Peyer's patch (tissue), 4 donors: ENCODE data around the gene NCKAP5.

Experiments used
- POLR2A ChIP-seq, 2 donors: fragments of 450-650 bp; IDR thresholded peaks; one replicate each; pipeline ENCODE4 v1.5.1; 2017; ENCODE audit warnings: antibody characterized with exemption in 2 of 2, mild to moderate bottlenecking in 2 of 2, moderate library complexity in 2 of 2
- TF ChIP-seq, protein P1 (sequence below), 6 experiments: fragments of 450-650 bp in 4 of 6; fragments of 200-600 bp in 2 of 6; sonication (generic) in 1 of 6; IDR thresholded peaks; one replicate each; pipeline ENCODE4 v1.5.1; 2017 to 2019; ENCODE audit warnings: antibody characterized with exemption in 6 of 6, mild to moderate bottlenecking in 3 of 6, moderate library complexity in 1 of 6

DNA sequence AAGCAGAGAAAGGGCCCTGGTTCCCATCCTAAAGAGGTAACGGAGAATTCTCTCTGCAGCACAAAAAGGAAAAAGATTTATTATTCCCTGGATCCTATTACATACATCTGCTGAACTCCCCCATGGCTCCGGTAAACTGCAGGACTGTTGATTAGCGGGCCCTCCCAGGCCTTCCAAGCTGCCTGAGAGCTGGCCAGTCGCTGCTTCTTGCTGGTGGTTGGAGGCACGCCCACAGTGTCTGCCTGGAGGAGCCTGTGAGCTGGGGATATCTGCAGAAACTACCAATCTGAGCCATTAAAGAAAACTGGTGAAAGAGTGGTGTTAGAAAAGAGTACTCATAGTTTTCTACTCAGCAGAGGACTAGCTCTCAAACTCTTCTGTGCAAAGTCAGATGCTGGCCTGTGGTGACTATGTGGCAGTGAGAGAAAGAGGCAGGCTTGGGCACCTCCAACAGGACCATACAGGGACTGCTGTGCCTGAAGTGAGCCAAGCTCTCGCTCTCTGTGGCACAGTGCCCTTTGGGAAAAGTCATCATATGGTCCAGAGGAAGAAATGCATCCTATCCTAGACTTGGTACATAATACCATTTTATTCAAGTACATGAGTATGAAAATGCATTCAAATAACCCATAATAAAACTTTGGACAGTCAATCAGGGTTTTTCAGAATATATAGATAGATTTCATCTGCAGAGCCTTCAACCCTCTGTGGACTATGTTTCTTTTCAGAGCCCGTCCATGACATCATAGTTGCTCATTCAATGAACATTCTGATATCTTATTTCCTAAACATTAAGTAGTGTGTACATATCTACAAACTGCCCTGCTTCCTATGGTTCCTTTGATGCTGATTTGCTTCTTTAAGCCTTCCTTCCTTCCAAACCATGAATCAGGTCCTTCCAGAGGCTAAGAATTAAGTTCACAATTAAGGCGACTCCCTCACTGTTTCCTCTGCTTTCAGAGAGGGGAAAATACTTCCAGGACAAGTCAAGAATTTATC lies 656.2 kb downstream of the NCKAP5 start:
- TF ChIP-seq, protein P1, sequence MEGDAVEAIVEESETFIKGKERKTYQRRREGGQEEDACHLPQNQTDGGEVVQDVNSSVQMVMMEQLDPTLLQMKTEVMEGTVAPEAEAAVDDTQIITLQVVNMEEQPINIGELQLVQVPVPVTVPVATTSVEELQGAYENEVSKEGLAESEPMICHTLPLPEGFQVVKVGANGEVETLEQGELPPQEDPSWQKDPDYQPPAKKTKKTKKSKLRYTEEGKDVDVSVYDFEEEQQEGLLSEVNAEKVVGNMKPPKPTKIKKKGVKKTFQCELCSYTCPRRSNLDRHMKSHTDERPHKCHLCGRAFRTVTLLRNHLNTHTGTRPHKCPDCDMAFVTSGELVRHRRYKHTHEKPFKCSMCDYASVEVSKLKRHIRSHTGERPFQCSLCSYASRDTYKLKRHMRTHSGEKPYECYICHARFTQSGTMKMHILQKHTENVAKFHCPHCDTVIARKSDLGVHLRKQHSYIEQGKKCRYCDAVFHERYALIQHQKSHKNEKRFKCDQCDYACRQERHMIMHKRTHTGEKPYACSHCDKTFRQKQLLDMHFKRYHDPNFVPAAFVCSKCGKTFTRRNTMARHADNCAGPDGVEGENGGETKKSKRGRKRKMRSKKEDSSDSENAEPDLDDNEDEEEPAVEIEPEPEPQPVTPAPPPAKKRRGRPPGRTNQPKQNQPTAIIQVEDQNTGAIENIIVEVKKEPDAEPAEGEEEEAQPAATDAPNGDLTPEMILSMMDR (IDR thresholded peaks at IDR 0.05): no peak
- no peak for TF ChIP-seq POLR2A (IDR thresholded peaks at IDR 0.05)
